PFSK-1 (cell line): Measurements from ENCODE around the gene TBL1Y.

Source experiments
- FOXP2 ChIP-seq: optimal IDR thresholded peaks from 2 replicates; pipeline ENCODE3; 2011; ENCODE audit warnings: borderline replicate concordance, control low read depth, inconsistent platforms; ENCODE audit not compliant: insufficient read depth; ENCODE audit errors: extremely low read length, extremely low read depth
- POLR2AphosphoS5 ChIP-seq: IDR thresholded peaks from 2 replicates; pipeline ENCODE4 v1.6.1; 2012; ENCODE audit warnings: low read depth, mild to moderate bottlenecking, control low read depth, low read length, moderate library complexity
- REST ChIP-seq, 2 experiments: IDR thresholded peaks; 2 replicates each; pipeline versions ENCODE4 v1.6.1 to v1.8.0; 2011 to 2012; ENCODE audit warnings: low read depth in 2 of 2, low read length in 2 of 2, control low read depth in 1 of 2, inconsistent platforms in 1 of 2, mild to moderate bottlenecking in 1 of 2, moderate library complexity in 1 of 2; ENCODE audit not compliant: insufficient read depth in 1 of 2
- SIN3A ChIP-seq: IDR thresholded peaks from 2 replicates; pipeline ENCODE4 v1.6.1; 2012; ENCODE audit warnings: mild to moderate bottlenecking, low read length, moderate library complexity, borderline replicate concordance; ENCODE audit not compliant: insufficient read depth
- TAF1 ChIP-seq: IDR thresholded peaks from 2 replicates; pipeline ENCODE4 v1.6.1; 2012; ENCODE audit warnings: low read length, control low read depth, borderline replicate concordance; ENCODE audit not compliant: insufficient read depth

TBL1Y gene

GRCh38 chrY:7078725-7079124, 168.2 kb downstream of the TBL1Y start:
- TF ChIP-seq POLR2AphosphoS5 (no peak), TAF1 (no peak), SIN3A (no peak), REST (IDR thresholded peaks at IDR 0.05; ENCODE audit: insufficient read depth in 1 of 2, low read depth in 2 of 2, low read length in 2 of 2) (no peak), FOXP2 (no peak)

- TF ChIP-seq TAF1 (no peak), POLR2AphosphoS5 (no peak), SIN3A (no peak), REST (IDR thresholded peaks at IDR 0.05; ENCODE audit: insufficient read depth in 1 of 2, low read depth in 2 of 2, low read length in 2 of 2) (no peak), FOXP2 (no peak)
Observed at GRCh38 chrY:7085606-7086005, 175.1 kb downstream of the TBL1Y start.

- TF ChIP-seq REST (IDR thresholded peaks at IDR 0.05; ENCODE audit: insufficient read depth in 1 of 2, low read depth in 2 of 2, low read length in 2 of 2) (no peak), FOXP2 (no peak), POLR2AphosphoS5 (no peak), TAF1 (no peak), SIN3A (no peak)
Observed at GRCh38 chrY:7092836-7093235, 182.3 kb downstream of the TBL1Y start.

GRCh38 chrY:7094365-7094764, 183.9 kb downstream of the TBL1Y start:
- TF ChIP-seq SIN3A (no peak), REST (IDR thresholded peaks at IDR 0.05; ENCODE audit: insufficient read depth in 1 of 2, low read depth in 2 of 2, low read length in 2 of 2) (no peak), TAF1 (no peak), FOXP2 (no peak), POLR2AphosphoS5 (no peak)

- TF ChIP-seq TAF1 (no peak), POLR2AphosphoS5 (no peak), SIN3A (no peak), FOXP2 (no peak), REST (IDR thresholded peaks at IDR 0.05; ENCODE audit: insufficient read depth in 1 of 2, low read depth in 2 of 2, low read length in 2 of 2) (no peak)
Observed at GRCh38 chrY:7097021-7097420, 186.5 kb downstream of the TBL1Y start.
